GM18519 (cell line): ENCODE measurements around the gene POU5F1.

Source experiments
- ATAC-seq: cut with Tn5 transposase; IDR thresholded peaks from one replicate; pipeline ENCODE4 v1.9.1; 2021; ENCODE audit warnings: mild to moderate bottlenecking, moderate library complexity; ENCODE audit not compliant: unreplicated experiment, low FRiP score

Gene POU5F1

GRCh38 chr6:31144296-31144969 is 26.0 kb downstream of the POU5F1 start:
- ATAC-seq: no peak

- ATAC-seq: no peak
Observed at GRCh38 chr6:31143148-31143547, 27.3 kb downstream of the POU5F1 start.

- ATAC-seq: no peak
Observed at GRCh38 chr6:31142361-31142761, 28.1 kb downstream of the POU5F1 start.

- ATAC-seq: no peak
Observed at GRCh38 chr6:31140643-31141042, 29.8 kb downstream of the POU5F1 start.

GRCh38 chr6:31139599-31139998 is 30.9 kb downstream of the POU5F1 start:
- no peak for ATAC-seq

- no peak for ATAC-seq
Observed at GRCh38 chr6:31138982-31139381, 31.5 kb downstream of the POU5F1 start, which contains the start of gene PSORS1C2. TSS of gene PSORS1C2 (minus strand) at chr6:31139066. CDS start at chr6:31139026, 40 bp downstream.

GRCh38 chr6:31135710-31136109 is 34.8 kb downstream of the POU5F1 start:
- no peak for ATAC-seq

- no peak for ATAC-seq
Observed at GRCh38 chr6:31132806-31133205, 37.7 kb downstream of the POU5F1 start.

GRCh38 chr6:31131595-31131994 is 38.9 kb downstream of the POU5F1 start:
- ATAC-seq: no peak

- ATAC-seq: no peak
Observed at GRCh38 chr6:31130751-31131150, 39.7 kb downstream of the POU5F1 start.

- no peak for ATAC-seq
Observed at GRCh38 chr6:31129130-31129529, 41.4 kb downstream of the POU5F1 start.

GRCh38 chr6:31128093-31128676 is 42.3 kb downstream of the POU5F1 start:
- ATAC-seq: no peak

GRCh38 chr6:31126396-31127175 is 43.9 kb downstream of the POU5F1 start:
- ATAC-seq: no peak

- no peak for ATAC-seq
Observed at GRCh38 chr6:31125586-31126363, 44.7 kb downstream of the POU5F1 start.

GRCh38 chr6:31125162-31125561 is 45.3 kb downstream of the POU5F1 start:
- no peak for ATAC-seq

GRCh38 chr6:31122791-31123706 is 47.4 kb downstream of the POU5F1 start:
- no peak for ATAC-seq

GRCh38 chr6:31121131-31121790 is 49.2 kb downstream of the POU5F1 start:
- ATAC-seq: no peak

- no peak for ATAC-seq
Observed at GRCh38 chr6:31120151-31120915, 50.1 kb downstream of the POU5F1 start, which contains the start of gene CDSN. TSS of gene CDSN (minus strand) at chr6:31120446. CDS start at chr6:31120419, 27 bp downstream.
